ENCODE data around the gene TRAF2.

GRCh38 chr9:136856541-136857141 lies 29.7 kb upstream of the TRAF2 start:
- TF ChIP-seq CTCF (IDR thresholded peaks at IDR 0.05) (no peak), EZH2 (IDR thresholded peaks at IDR 0.05; ENCODE audit: borderline replicate concordance, insufficient read depth, low read depth, low read length, poor library complexity, severe bottlenecking) (no peak)
